H7 (cell line): ENCODE measurements around the gene TRPM2. TPM values are rescaled to one million over a fixed set of nuclear protein-coding genes. Genes with fewer than 3 reads are reported as not detected.
A peak's percentile ranks its signal among the peaks of the same experiment; 100 is the strongest.
"Not testable (repeated sequence)": the region's sequence is repeated elsewhere in the genome, so short reads cannot be mapped to it uniquely, and the experiment has no call there.

Source experiments
- DNase-seq: peaks from one replicate; pipeline ENCODE4 v3.0.0; 2012
- H3K27me3 ChIP-seq: 2 replicates; pipeline ENCODE4 v1.6.0; 2011; ENCODE audit warnings: mild to moderate bottlenecking, low read length; ENCODE audit not compliant: control insufficient read depth, insufficient read depth
- H3K36me3 ChIP-seq: replicated peaks from 2 replicates; pipeline ENCODE4 v1.5.1; 2011; ENCODE audit warnings: low read length; ENCODE audit not compliant: control insufficient read depth, insufficient read depth
- H3K4me3 ChIP-seq: 2 replicates; pipeline ENCODE4 v1.5.1; 2011; ENCODE audit warnings: low read depth, mild to moderate bottlenecking, control low read depth, low read length, moderate library complexity; ENCODE audit not compliant: insufficient read depth
- total RNA-seq: library from RNA; depleted of rRNA; stranded (reverse); fragments of >200 nt; shearing (Covaris generic); gene quantifications from 2 replicates; pipeline ENCODE4 v1.2.3, GENCODE V29; 2014

The TRPM2 gene
- total RNA-seq, 1 experiment from 2014 or later: 0.42 TPM

- Histone ChIP-seq H3K4me3 (no peak overlapping the region), H3K27me3 (no peaks in the 10 kb centered on the region), H3K36me3 (no peaks in the 10 kb centered on the region)
- DNase-seq: peak; percentile 28
Observed at GRCh38 chr21:44351535-44352252, 1.7 kb upstream of the TRPM2 start.

GRCh38 chr21:44352253-44352860 is 1.1 kb upstream of the TRPM2 start:
- Histone ChIP-seq H3K27me3 (no peaks in the 10 kb centered on the region), H3K36me3 (no peaks in the 10 kb centered on the region), H3K4me3 (no peak overlapping the region)
- peak; percentile 36 for DNase-seq

- H3K27me3 ChIP-seq: no peaks in the 10 kb centered on the region
- H3K4me3 ChIP-seq: no peak overlapping the region
- no peaks in the 10 kb centered on the region for H3K36me3 ChIP-seq
- DNase-seq: peak; percentile 35
Observed at GRCh38 chr21:44354001-44354405, 582 bp downstream of the TRPM2 start.

GRCh38 chr21:44354775-44355771 is 1.7 kb downstream of the TRPM2 start:
- Histone ChIP-seq H3K27me3 (no peaks in the 10 kb centered on the region), H3K4me3 (no peak overlapping the region), H3K36me3 (no peaks in the 10 kb centered on the region)
- peak; percentile 33 for DNase-seq

- DNase-seq: no peak
- H3K4me3 ChIP-seq: no peak overlapping the region
Observed at GRCh38 chr21:44356160-44356559, 2.7 kb downstream of the TRPM2 start.

GRCh38 chr21:44356636-44357035 is 3.2 kb downstream of the TRPM2 start:
- Histone ChIP-seq H3K4me3 (no peak overlapping the region), H3K27me3 (no peaks in the 10 kb centered on the region), H3K36me3 (no peaks in the 10 kb centered on the region)
- DNase-seq: no peak

More at GRCh38 chr21:44356160-44356559, 2.7 kb downstream of the TRPM2 start:
- H3K27me3 ChIP-seq: no peaks in the 10 kb centered on the region
- H3K36me3 ChIP-seq: no peaks in the 10 kb centered on the region

- no peaks in the 10 kb centered on the region for H3K27me3 ChIP-seq
- no peak overlapping the region for H3K4me3 ChIP-seq
- H3K36me3 ChIP-seq: no peaks in the 10 kb centered on the region
- DNase-seq: peak; percentile 20
Observed at GRCh38 chr21:44357064-44357837, 3.8 kb downstream of the TRPM2 start.

- DNase-seq: no peak
- Histone ChIP-seq H3K36me3 (no peaks in the 10 kb centered on the region), H3K4me3 (no peak overlapping the region), H3K27me3 (no peaks in the 10 kb centered on the region)
Observed at GRCh38 chr21:44359396-44359795, 6.0 kb downstream of the TRPM2 start.

- Histone ChIP-seq H3K36me3 (no peaks in the 10 kb centered on the region), H3K27me3 (no peaks in the 10 kb centered on the region), H3K4me3 (no peak overlapping the region)
- peak; percentile 50 for DNase-seq
Observed at GRCh38 chr21:44360159-44360558, 6.7 kb downstream of the TRPM2 start.

GRCh38 chr21:44361903-44362302 is 8.5 kb downstream of the TRPM2 start:
- not testable (repeated sequence) for H3K36me3 ChIP-seq, DNase-seq, H3K4me3 ChIP-seq, H3K27me3 ChIP-seq

- Histone ChIP-seq H3K4me3 (no peak overlapping the region), H3K27me3 (no peaks in the 10 kb centered on the region), H3K36me3 (no peaks in the 10 kb centered on the region)
- DNase-seq: no peak
Observed at GRCh38 chr21:44363278-44363677, 9.9 kb downstream of the TRPM2 start.

GRCh38 chr21:44364151-44365053 is 11.0 kb downstream of the TRPM2 start:
- Histone ChIP-seq H3K27me3 (no peaks in the 10 kb centered on the region), H3K36me3 (no peaks in the 10 kb centered on the region), H3K4me3 (no peak overlapping the region)

GRCh38 chr21:44365251-44365966 is 12.0 kb downstream of the TRPM2 start:
- H3K36me3 ChIP-seq: no peaks in the 10 kb centered on the region
- DNase-seq: peak; percentile 33

More at GRCh38 chr21:44364151-44365053, 11.0 kb downstream of the TRPM2 start:
- DNase-seq: peak; percentile 73

More at GRCh38 chr21:44365251-44365966, 12.0 kb downstream of the TRPM2 start:
- Histone ChIP-seq H3K4me3 (no peak overlapping the region), H3K27me3 (peaks cover 2% of the 10 kb centered on the region; the same call in 1 of the 2 replicates)
